ENCODE data around the gene SIM1.

GRCh38 chr6:100493206-100493888, 28.6 kb upstream of the SIM1 start:
- no peak for TF ChIP-seq POLR2A (IDR thresholded peaks at IDR 0.05; ENCODE audit: low read length)
- no peak for TF ChIP-seq GATA1 (IDR thresholded peaks at IDR 0.05; ENCODE audit: low read depth, low read length)

Measured in erythroblast (primary cell).